Brain microvascular endothelial cell (primary cell): Measurements from ENCODE around the gene MYO5A.

Source experiments
- DNase-seq: peaks from one replicate; pipeline ENCODE4 v3.0.0-alpha.2; 2020
- H3K27ac ChIP-seq: fragments of 250-450 bp; sonication (Bioruptor Pico); 2 replicates; pipeline ENCODE4 v1.5.1; 2020; ENCODE audit warnings: mild to moderate bottlenecking, moderate library complexity
- H3K27me3 ChIP-seq: fragments of 250-450 bp; sonication (Bioruptor Pico); replicated peaks from 2 replicates; pipeline ENCODE4 v1.5.1; 2020; ENCODE audit warnings: mild to moderate bottlenecking
- H3K36me3 ChIP-seq: fragments of 250-450 bp; sonication (Bioruptor Pico); replicated peaks from 2 replicates; pipeline ENCODE4 v1.5.1; 2020; ENCODE audit warnings: mild to moderate bottlenecking
- H3K4me3 ChIP-seq: 2 replicates; pipeline ENCODE4 v1.5.1; 2011; ENCODE audit warnings: low read depth, mild to moderate bottlenecking, control low read depth, low read length, moderate library complexity
- in situ Hi-C: cut with HindIII; loops from 2 replicates; pipeline ENCODE4 v1.10.0; 2017; ENCODE audit warnings: low sequenced_read_pairs, low pct_ligation_motif_present
- TF ChIP-seq, protein P1 (sequence below): IDR thresholded peaks from 2 replicates; pipeline ENCODE4 v1.5.1; 2011; ENCODE audit warnings: low read depth, mild to moderate bottlenecking, moderate library complexity, low read length, control low read depth, inconsistent platforms; ENCODE audit errors: missing control alignments

Gene MYO5A

GRCh38 chr15:52529341-52529924 lies 753 bp upstream of the MYO5A start:
- H3K27me3 ChIP-seq = no peaks in the 10 kb centered on the region
- TF ChIP-seq, protein P1, sequence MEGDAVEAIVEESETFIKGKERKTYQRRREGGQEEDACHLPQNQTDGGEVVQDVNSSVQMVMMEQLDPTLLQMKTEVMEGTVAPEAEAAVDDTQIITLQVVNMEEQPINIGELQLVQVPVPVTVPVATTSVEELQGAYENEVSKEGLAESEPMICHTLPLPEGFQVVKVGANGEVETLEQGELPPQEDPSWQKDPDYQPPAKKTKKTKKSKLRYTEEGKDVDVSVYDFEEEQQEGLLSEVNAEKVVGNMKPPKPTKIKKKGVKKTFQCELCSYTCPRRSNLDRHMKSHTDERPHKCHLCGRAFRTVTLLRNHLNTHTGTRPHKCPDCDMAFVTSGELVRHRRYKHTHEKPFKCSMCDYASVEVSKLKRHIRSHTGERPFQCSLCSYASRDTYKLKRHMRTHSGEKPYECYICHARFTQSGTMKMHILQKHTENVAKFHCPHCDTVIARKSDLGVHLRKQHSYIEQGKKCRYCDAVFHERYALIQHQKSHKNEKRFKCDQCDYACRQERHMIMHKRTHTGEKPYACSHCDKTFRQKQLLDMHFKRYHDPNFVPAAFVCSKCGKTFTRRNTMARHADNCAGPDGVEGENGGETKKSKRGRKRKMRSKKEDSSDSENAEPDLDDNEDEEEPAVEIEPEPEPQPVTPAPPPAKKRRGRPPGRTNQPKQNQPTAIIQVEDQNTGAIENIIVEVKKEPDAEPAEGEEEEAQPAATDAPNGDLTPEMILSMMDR = no peak
- in situ Hi-C loops = no loop called here
- DNase-seq = peak; percentile 1
- peak overlapping the region; percentile 19 for H3K27ac ChIP-seq
- H3K36me3 ChIP-seq = no peaks in the 10 kb centered on the region
- H3K4me3 ChIP-seq = peak overlapping the region; percentile 77

DNA sequence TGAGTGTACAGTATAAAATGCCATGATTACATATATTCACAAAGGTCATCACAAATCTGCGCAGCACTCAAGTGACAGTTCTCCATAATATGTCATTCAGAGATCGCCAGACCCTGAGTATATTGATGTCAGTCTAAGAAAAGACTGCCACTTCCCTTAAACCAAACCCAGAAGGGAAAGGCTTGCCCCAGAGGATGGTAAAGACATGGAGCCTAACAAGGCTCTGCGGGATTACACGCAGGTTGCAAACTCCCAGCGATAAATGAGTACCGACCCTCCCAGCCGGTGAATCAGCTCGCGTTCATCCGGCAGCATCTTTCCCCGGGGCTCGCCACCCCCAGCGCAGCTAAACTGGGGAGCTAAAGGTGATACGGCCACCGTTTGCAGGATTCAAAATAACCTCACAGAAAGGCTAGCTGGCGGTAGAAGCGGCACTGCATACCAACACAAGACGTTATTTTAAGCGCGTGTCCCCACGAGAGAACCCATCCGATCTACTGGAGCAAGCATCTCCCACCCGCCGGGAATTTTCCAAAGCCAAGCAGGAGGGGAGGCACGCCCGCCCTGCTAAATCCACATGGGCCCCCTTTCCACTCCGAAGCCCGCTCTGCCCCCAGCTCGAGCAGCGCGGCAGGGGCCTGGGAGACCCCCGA lies 643 bp downstream of the MYO5A start:
- Histone ChIP-seq H3K27me3 (no peaks in the 10 kb centered on the region), H3K27ac (no peak overlapping the region), H3K36me3 (no peaks in the 10 kb centered on the region), H3K4me3 (peak overlapping the region; percentile 77)
- in situ Hi-C loops = no loop called here
- TF ChIP-seq, protein P1 = no peak
- peak; percentile 31 for DNase-seq

DNA sequence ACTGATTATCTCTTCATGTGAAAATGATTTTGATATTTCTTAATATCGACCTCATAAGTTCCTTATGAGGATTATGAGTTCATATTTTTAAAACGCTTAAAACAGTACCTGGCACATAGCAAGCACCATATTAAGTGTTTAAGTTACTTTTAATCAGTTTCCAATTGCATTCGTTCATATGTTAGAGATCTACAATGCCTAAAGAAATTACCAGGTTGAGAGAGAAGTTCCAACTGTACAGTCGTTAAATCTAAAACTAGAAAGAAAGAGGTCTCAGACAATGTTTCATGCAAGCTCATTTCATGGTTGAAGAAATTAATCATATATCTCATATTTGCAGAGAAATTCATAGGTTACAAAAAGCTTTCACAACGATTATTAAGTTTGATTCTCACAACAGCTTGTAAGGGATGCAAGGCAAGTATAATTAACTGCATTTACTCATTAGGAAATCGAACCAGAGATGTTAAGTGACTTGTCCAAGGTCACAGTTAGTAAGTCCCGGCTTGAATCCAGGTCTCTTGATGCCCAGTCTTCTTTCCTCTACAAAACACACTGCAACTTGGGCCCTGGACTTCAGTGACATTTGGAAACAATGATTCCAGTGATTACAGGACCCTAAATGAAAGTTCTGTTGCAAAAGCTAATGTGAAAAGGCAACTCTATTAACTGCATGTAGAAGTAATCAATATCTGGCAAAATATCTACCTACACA lies 1.3 kb downstream of the MYO5A start:
- in situ Hi-C loops = no loop called here
- TF ChIP-seq, protein P1 = no peak
- no peaks in the 10 kb centered on the region for H3K36me3 ChIP-seq
- H3K27me3 ChIP-seq = no peaks in the 10 kb centered on the region
- DNase-seq = no peak
- peak overlapping the region; percentile 77 for H3K4me3 ChIP-seq
- H3K27ac ChIP-seq = no peak overlapping the region

DNA sequence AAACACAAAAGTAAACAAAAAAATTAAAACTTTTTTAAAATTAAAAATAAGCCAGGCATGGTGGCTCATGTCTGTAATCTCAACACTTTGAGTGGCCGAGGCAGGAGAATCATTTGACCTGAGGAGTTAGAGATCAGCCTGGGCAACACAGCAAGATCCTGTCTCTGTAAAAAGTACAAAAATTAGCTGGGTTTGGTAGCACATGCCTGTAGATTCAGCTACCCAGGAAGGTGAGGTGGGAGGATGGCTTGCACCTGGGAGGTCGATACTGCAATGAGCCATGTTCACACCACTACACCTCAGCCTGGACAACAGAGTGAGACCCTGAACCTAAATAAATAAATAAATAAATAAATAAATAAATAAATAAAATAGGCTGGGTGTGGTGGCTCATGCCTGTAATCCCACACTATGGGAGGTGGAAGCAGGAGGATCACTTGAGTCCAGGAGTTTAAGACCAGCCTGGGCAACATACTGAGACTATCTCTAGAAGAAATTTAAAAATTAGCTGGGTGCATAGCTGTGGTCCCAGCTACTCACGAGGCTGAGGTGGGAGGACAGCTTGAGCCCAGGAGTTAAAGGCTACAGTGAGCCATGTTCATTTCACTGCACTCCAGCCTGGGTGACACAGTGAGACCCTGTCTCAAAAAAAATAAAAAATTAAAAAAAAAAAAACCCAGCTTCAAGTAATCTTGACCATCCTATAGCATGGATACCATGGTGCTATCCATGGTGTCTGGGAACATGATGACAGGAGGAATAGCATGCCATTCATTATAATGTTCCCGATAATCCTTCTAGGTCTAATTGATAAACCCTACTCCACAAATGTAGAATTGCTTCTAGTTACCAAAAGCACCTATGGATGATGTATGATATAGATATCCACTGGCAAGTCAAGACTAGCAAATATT lies 4.2 kb downstream of the MYO5A start:
- Histone ChIP-seq H3K36me3 (no peaks in the 10 kb centered on the region), H3K4me3 (no peak overlapping the region), H3K27ac (no peak overlapping the region), H3K27me3 (no peaks in the 10 kb centered on the region)
- in situ Hi-C loops = no loop called here
- DNase-seq = no peak
- TF ChIP-seq, protein P1 = no peak

DNA sequence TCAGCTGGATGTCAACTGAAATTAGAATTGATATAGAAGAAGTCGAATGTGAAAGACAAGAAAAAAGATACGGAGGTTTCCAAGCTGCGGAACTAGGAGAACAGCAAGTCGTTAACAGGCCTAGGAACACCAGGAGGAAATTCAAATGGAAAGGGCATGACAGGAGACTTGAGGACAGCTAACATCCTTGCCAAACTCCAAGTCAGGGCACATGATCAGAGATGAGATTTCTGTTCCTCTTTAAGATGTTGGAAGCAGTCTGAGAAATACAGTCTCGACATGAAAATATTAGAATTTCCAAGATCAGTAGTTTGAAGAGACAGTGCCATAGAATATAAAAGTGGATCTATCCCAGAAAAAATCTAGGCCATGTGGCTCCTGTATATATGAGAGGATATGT lies 5.0 kb downstream of the MYO5A start:
- peak overlapping the region; percentile 35 for H3K27ac ChIP-seq
- TF ChIP-seq, protein P1 = no peak
- in situ Hi-C loops = no loop called here
- H3K4me3 ChIP-seq = no peak overlapping the region
- no peaks in the 10 kb centered on the region for H3K27me3 ChIP-seq
- no peaks in the 10 kb centered on the region for H3K36me3 ChIP-seq
- DNase-seq = no peak
